H1 (cell line): Measurements from ENCODE around the gene LPIN2. TPM values are rescaled to one million over a fixed set of nuclear protein-coding genes. Genes with fewer than 3 reads are reported as not detected.
"Not testable (repeated sequence)": the region's sequence is repeated elsewhere in the genome, so short reads cannot be mapped to it uniquely, and the experiment has no call there.

Source experiments
- CTCF ChIA-PET: fragments of 300-600 bp; sonication (Branson Sonifier 250); formaldehyde crosslinking; loops from one replicate; lab custom pipeline; 2021; ENCODE audit not compliant: partially characterized antibody; lab: Charles Lee
- POLR2A ChIA-PET: fragments of 300-600 bp; sonication (Branson Sonifier 250); formaldehyde crosslinking; loops from one replicate; lab custom pipeline; 2021; ENCODE audit warnings: inconsistent platforms; ENCODE audit not compliant: partially characterized antibody; lab: Charles Lee
- DNase-seq, 2 experiments: peaks; one replicate each; pipeline versions ENCODE4 v3.0.0 to v3.0.0-alpha.2; 2010 to 2022; ENCODE audit warnings: low spot score in 2 of 2, low read depth in 1 of 2, mixed read lengths in 1 of 2
- FAIRE-seq: peaks from 2 replicates; lab custom pipeline; 2011; peaks lifted over from hg19 to GRCh38; lab: Jason Lieb, UNC
- H2AFZ ChIP-seq: 2 replicates; pipeline ENCODE4 v1.8.1; 2012; ENCODE audit warnings: low read length, inconsistent platforms
- H2AK5ac ChIP-seq: 2 replicates; pipeline ENCODE4 v1.6.1; 2013; ENCODE audit warnings: low read depth, low read length
- H2BK120ac ChIP-seq: replicated peaks from 2 replicates; pipeline ENCODE3; 2013; ENCODE audit warnings: low read depth, low read length, inconsistent platforms
- H2BK12ac ChIP-seq: 2 replicates; pipeline ENCODE4 v1.6.1; 2013; ENCODE audit warnings: low read depth, low read length
- H2BK15ac ChIP-seq: 2 replicates; pipeline ENCODE4 v1.6.1; 2013; ENCODE audit warnings: low read length
- H2BK20ac ChIP-seq: 2 replicates; pipeline ENCODE4 v1.6.1; 2013; ENCODE audit warnings: low read length
- H2BK5ac ChIP-seq: 2 replicates; pipeline ENCODE4 v1.6.1; 2013; ENCODE audit warnings: low read depth, low read length
- H3K14ac ChIP-seq: 2 replicates; pipeline ENCODE4 v1.6.1; 2013; ENCODE audit warnings: inconsistent platforms; ENCODE audit not compliant: insufficient read length
- H3K18ac ChIP-seq: 2 replicates; pipeline ENCODE4 v1.6.1; 2013; ENCODE audit warnings: low read length; ENCODE audit errors: extremely low read depth
- H3K23ac ChIP-seq: 2 replicates; pipeline ENCODE4 v1.6.1; 2013; ENCODE audit warnings: inconsistent platforms; ENCODE audit not compliant: insufficient read length
- H3K23me2 ChIP-seq: 2 replicates; pipeline ENCODE4 v1.6.1; 2013; ENCODE audit warnings: low read depth, low read length
- H3K27ac ChIP-seq: 2 replicates; pipeline ENCODE4 v1.6.1; 2011; ENCODE audit warnings: low read depth, low read length, inconsistent platforms
- H3K27me3 ChIP-seq, 4 experiments: replicated peaks in 1 of 4; 1 replicate in 1 of 4; 2 replicates in 3 of 4; pipeline versions ENCODE4 v1.6.1 to v1.8.1; 2011 to 2013; ENCODE audit warnings: low read length in 3 of 4, mild to moderate bottlenecking in 3 of 4, inconsistent platforms in 2 of 4, mixed read lengths in 2 of 4, moderate library complexity in 1 of 4; ENCODE audit not compliant: control insufficient read depth in 3 of 4, insufficient read depth in 3 of 4; ENCODE audit errors: extremely low read depth in 1 of 4
- H3K36me3 ChIP-seq, 4 experiments: 2 replicates each; pipeline versions ENCODE4 v1.6.1 to v1.8.1; 2011 to 2013; ENCODE audit warnings: mild to moderate bottlenecking in 4 of 4, low read length in 3 of 4, moderate library complexity in 2 of 4, control low read depth in 1 of 4, inconsistent platforms in 1 of 4; ENCODE audit not compliant: insufficient read depth in 4 of 4, control insufficient read depth in 2 of 4
- H3K4ac ChIP-seq: replicated peaks from 2 replicates; pipeline ENCODE3; 2013; ENCODE audit warnings: low read length, low read depth, mixed read lengths, inconsistent platforms; ENCODE audit not compliant: insufficient read length
- H3K4me1 ChIP-seq, 4 experiments: replicated peaks in 1 of 4; 1 replicate in 1 of 4; 2 replicates in 3 of 4; pipeline versions ENCODE4 v1.6.1 to v1.8.1; 2011 to 2013; ENCODE audit warnings: low read length in 3 of 4, inconsistent platforms in 2 of 4, mixed read lengths in 1 of 4; ENCODE audit not compliant: insufficient read depth in 4 of 4, control insufficient read depth in 3 of 4
- H3K4me2 ChIP-seq, 2 experiments: 2 replicates each; pipeline versions ENCODE4 v1.6.1 to v1.8.1; 2011 to 2013; ENCODE audit warnings: low read depth in 2 of 2, low read length in 2 of 2, control low read depth in 1 of 2, inconsistent platforms in 1 of 2, mild to moderate bottlenecking in 1 of 2; ENCODE audit not compliant: insufficient read depth in 1 of 2
- H3K4me3 ChIP-seq, 4 experiments: fragments of 200-600, 300-600 bp in 1 of 4; sonication (generic), shearing (Covaris generic), sonication (Bioruptor Twin) in 1 of 4; 2 replicates each; pipeline versions ENCODE4 v1.5.1 to v1.8.1; 2011 to 2016; ENCODE audit warnings: low read length in 4 of 4, low read depth in 3 of 4, control low read depth in 2 of 4, inconsistent platforms in 2 of 4, mild to moderate bottlenecking in 2 of 4, mixed read lengths in 1 of 4, moderate library complexity in 1 of 4; ENCODE audit not compliant: insufficient read depth in 2 of 4; ENCODE audit errors: extremely low read depth in 1 of 4
- H3K56ac ChIP-seq: replicated peaks from 2 replicates; pipeline ENCODE3; 2013; ENCODE audit warnings: low read depth, mild to moderate bottlenecking, mixed read lengths, low read length, inconsistent platforms; ENCODE audit not compliant: insufficient read length
- H3K79me1 ChIP-seq: 2 replicates; pipeline ENCODE4 v1.6.1; 2013; ENCODE audit warnings: low read depth, low read length, control low read depth
- H3K79me2 ChIP-seq, 2 experiments: 2 replicates each; pipeline versions ENCODE4 v1.6.1 to v1.8.1; 2012 to 2013; ENCODE audit warnings: low read length in 2 of 2, mild to moderate bottlenecking in 2 of 2, inconsistent platforms in 1 of 2; ENCODE audit not compliant: insufficient read depth in 2 of 2, control insufficient read depth in 1 of 2
- H3K9ac ChIP-seq, 4 experiments: replicated peaks in 1 of 4; 1 replicate in 1 of 4; 2 replicates in 3 of 4; pipeline versions ENCODE4 v1.6.1 to v1.8.1; 2011 to 2013; ENCODE audit warnings: low read depth in 3 of 4, low read length in 3 of 4, control low read depth in 2 of 4, mild to moderate bottlenecking in 2 of 4, moderate library complexity in 2 of 4, inconsistent platforms in 1 of 4; ENCODE audit errors: extremely low read depth in 1 of 4
- H3K9me3 ChIP-seq, 2 experiments: 2 replicates each; pipeline versions ENCODE4 v1.6.1 to v1.8.1; 2012 to 2013; ENCODE audit warnings: mild to moderate bottlenecking in 2 of 2, moderate library complexity in 2 of 2, control low read depth in 1 of 2, inconsistent platforms in 1 of 2, low read depth in 1 of 2, low read length in 1 of 2, mixed read lengths in 1 of 2; ENCODE audit not compliant: insufficient read depth in 2 of 2
- H4K20me1 ChIP-seq, 2 experiments: replicated peaks in 1 of 2; 2 replicates each; pipeline versions ENCODE3 to v1.8.1; 2011 to 2013; ENCODE audit warnings: inconsistent platforms in 2 of 2, low read length in 2 of 2, mild to moderate bottlenecking in 1 of 2; ENCODE audit not compliant: insufficient read depth in 2 of 2, control insufficient read depth in 1 of 2
- H4K5ac ChIP-seq: 2 replicates; pipeline ENCODE4 v1.6.1; 2013; ENCODE audit warnings: low read length, low read depth, mixed read lengths, inconsistent platforms; ENCODE audit not compliant: insufficient read length
- H4K8ac ChIP-seq: 2 replicates; pipeline ENCODE4 v1.8.0; 2013; ENCODE audit warnings: mild to moderate bottlenecking, moderate library complexity, low read length, inconsistent platforms; ENCODE audit not compliant: insufficient read depth; ENCODE audit errors: extremely low read depth
- H4K91ac ChIP-seq: replicated peaks from 2 replicates; pipeline ENCODE3; 2013; ENCODE audit warnings: low read length, mixed read lengths, inconsistent platforms; ENCODE audit not compliant: insufficient read length
- WGBS, 2 experiments: shearing (Covaris generic) in 1 of 2; methylation state at CpG; one replicate each; pipeline versions ENCODE4 v1.1.6 to v1.1.7; 2013 to 2015; ENCODE audit warnings: low lambda C conversion rate in 2 of 2, mixed read lengths in 2 of 2, inconsistent platforms in 1 of 2, low coverage in 1 of 2, missing lambda C conversion rate in 1 of 2; ENCODE audit not compliant: insufficient replicate concordance in 2 of 2, insufficient coverage in 1 of 2, insufficient read length in 1 of 2; ENCODE audit errors: extremely low coverage in 1 of 2, missing lambda C conversion rate in 1 of 2; 5-methylcytosine and 5-hydroxymethylcytosine counted together
- polyA plus RNA-seq, 7 experiments: library from polyadenylated mRNA; depleted of rRNA in 3 of 7; stranded (reverse) in 5 of 7; unstranded in 2 of 7; fragments of >200 nt in 5 of 7; fragments of 200-250 nt in 2 of 7; gene quantifications; 1 replicate in 5 of 7; 2 replicates in 1 of 7; 4 replicates in 1 of 7; pipeline versions ENCODE4 v1.2.1 to v1.2.3, GENCODE V29; 2011 to 2013; ENCODE audit warnings: missing spikeins in 2 of 7, mixed read lengths in 2 of 7
- total RNA-seq: library from RNA; stranded (reverse); fragmentation: NEBNext Ultra II Directional; extraction: Animal tissue kit (Norgen Biotek cat#: 25700); gene quantifications from 2 replicates; pipeline ENCODE4 v1.2.1, GENCODE V29; 2021

Gene LPIN2
- total and polyA plus RNA-seq, 2 of the 8 experiments (the other 6 are each of a cell fraction or from before 2014, with no cell fraction given) = 7.4 to 14.2 TPM

DNA sequence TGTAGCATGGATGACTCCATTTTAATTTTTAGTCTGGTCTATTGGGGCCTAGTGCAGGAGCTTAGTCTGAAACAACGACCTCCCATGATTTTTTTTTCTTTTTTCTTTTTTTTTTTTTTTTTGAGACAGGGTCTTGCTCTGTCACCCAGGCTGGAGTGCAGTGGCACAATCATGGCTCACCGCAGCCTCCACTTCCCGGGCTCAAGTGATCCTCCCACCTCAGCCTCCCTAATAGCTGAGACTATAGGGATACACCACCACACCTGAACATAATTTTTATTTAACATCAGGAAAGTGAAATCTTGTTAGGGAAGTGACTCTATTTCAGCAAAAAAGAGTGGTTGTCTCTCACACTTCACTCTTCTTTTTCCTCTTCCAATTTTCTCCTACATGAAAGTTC is 15.2 kb upstream of the LPIN2 start:
- H4K20me1 ChIP-seq, FAIRE-seq, H2BK15ac ChIP-seq, H3K4me3 ChIP-seq, H3K4me2 ChIP-seq, H3K9me3 ChIP-seq, H3K4ac ChIP-seq, H2BK120ac ChIP-seq, H3K14ac ChIP-seq, H3K23me2 ChIP-seq, DNase-seq, H3K18ac ChIP-seq, H3K4me1 ChIP-seq, H3K27ac ChIP-seq, H3K79me1 ChIP-seq, H2BK12ac ChIP-seq, POLR2A ChIA-PET, H3K23ac ChIP-seq, H3K27me3 ChIP-seq, H2AK5ac ChIP-seq, H4K91ac ChIP-seq, H3K9ac ChIP-seq, H3K36me3 ChIP-seq, H2BK20ac ChIP-seq, H3K56ac ChIP-seq, H3K79me2 ChIP-seq, H2AFZ ChIP-seq, H4K5ac ChIP-seq, H4K8ac ChIP-seq, H2BK5ac ChIP-seq: not testable (repeated sequence)
- CTCF ChIA-PET = interaction anchor here (1.6 kb wide), 1 partner anchor 33 kb away, joined by 4 read pairs; no protein-coding TSS in a partner anchor
- 96% methylated on average over 3 of the region's 3 CpGs; no CpG with 5 or more reads in 1 of the 2 experiments for WGBS, 2 experiments
